IPS-18c (cell line): ENCODE data around the gene CCL5.

ENCODE experiments used
- H3K4me3 ChIP-seq: 2 replicates; pipeline ENCODE4 v1.7.0; 2013; ENCODE audit warnings: low read depth, mild to moderate bottlenecking, low read length, moderate library complexity; ENCODE audit not compliant: insufficient read depth
- H3K9me3 ChIP-seq: one replicate; pipeline ENCODE4 v1.6.1; 2013; ENCODE audit warnings: mild to moderate bottlenecking, low read length, moderate library complexity; ENCODE audit not compliant: control insufficient read depth, insufficient read depth

Gene CCL5

GRCh38 chr17:35846055-35846809 lies 33.9 kb downstream of the CCL5 start:
- Histone ChIP-seq H3K9me3 (peaks cover 4% of the 10 kb centered on the region), H3K4me3 (no peak overlapping the region)

GRCh38 chr17:35844547-35844946 lies 35.6 kb downstream of the CCL5 start:
- Histone ChIP-seq H3K9me3 (peaks cover 4% of the 10 kb centered on the region), H3K4me3 (no peak overlapping the region)

GRCh38 chr17:35843698-35844097 lies 36.5 kb downstream of the CCL5 start:
- H3K9me3 ChIP-seq: peaks cover 4% of the 10 kb centered on the region
- no peak overlapping the region for H3K4me3 ChIP-seq

- Histone ChIP-seq H3K4me3 (no peak overlapping the region), H3K9me3 (peaks cover 4% of the 10 kb centered on the region)
Measured at GRCh38 chr17:35842239-35842638, 37.9 kb downstream of the CCL5 start.

- no peak overlapping the region for H3K4me3 ChIP-seq
Measured at GRCh38 chr17:35841505-35841904, 38.7 kb downstream of the CCL5 start.

GRCh38 chr17:35841101-35841500 lies 39.1 kb downstream of the CCL5 start:
- Histone ChIP-seq H3K4me3 (no peak overlapping the region), H3K9me3 (peaks cover 4% of the 10 kb centered on the region)

More at GRCh38 chr17:35841505-35841904, 38.7 kb downstream of the CCL5 start:
- peaks cover 4% of the 10 kb centered on the region for H3K9me3 ChIP-seq

GRCh38 chr17:35825206-35825605 lies 55.0 kb downstream of the CCL5 start:
- H3K4me3 ChIP-seq: no peak overlapping the region

More at GRCh38 chr17:35825206-35825605, 55.0 kb downstream of the CCL5 start:
- no peaks in the 10 kb centered on the region for H3K9me3 ChIP-seq
